ENCODE data around the gene NFXL1. TPM values are rescaled to one million over a fixed set of nuclear protein-coding genes. Genes with fewer than 3 reads are reported as not detected.
"Not testable (repeated sequence)": the region's sequence is repeated elsewhere in the genome, so short reads cannot be mapped to it uniquely, and the experiment has no call there.

NFXL1 gene
- total RNA-seq, 1 donor = 5.8 TPM

GRCh38 chr4:47930971-47931804 lies 16.8 kb upstream of the NFXL1 start:
- H3K27ac ChIP-seq (ENCODE audit: low read depth, low read length) = no peak overlapping the region
- peaks cover 12% of the 10 kb centered on the region for H3K4me1 ChIP-seq (ENCODE audit: insufficient read depth, low read length)
- H4K20me1 ChIP-seq (ENCODE audit: insufficient read depth, low read length) = no peaks in the 10 kb centered on the region
- peak overlapping the region; percentile 6 for H2AFZ ChIP-seq (ENCODE audit: low read length)
- no peaks in the 10 kb centered on the region for H3K9me3 ChIP-seq (ENCODE audit: low read depth, low read length)
- H3K4me3 ChIP-seq (ENCODE audit: insufficient read depth, low read length) = peak overlapping the region; percentile 35
- peaks cover 21% of the 10 kb centered on the region for H3K27me3 ChIP-seq (ENCODE audit: insufficient read depth, low read length)
- no peaks in the 10 kb centered on the region for H3K36me3 ChIP-seq (ENCODE audit: insufficient read depth, low read length)
- no peak for DNase-seq (ENCODE audit: insufficient read length, low spot score, missing footprints)
- H3K79me2 ChIP-seq (ENCODE audit: insufficient read depth, low read length) = no peaks in the 10 kb centered on the region
- H3K4me2 ChIP-seq (ENCODE audit: insufficient read depth, low read length) = peak overlapping the region; percentile 59
- TF ChIP-seq, protein P1, sequence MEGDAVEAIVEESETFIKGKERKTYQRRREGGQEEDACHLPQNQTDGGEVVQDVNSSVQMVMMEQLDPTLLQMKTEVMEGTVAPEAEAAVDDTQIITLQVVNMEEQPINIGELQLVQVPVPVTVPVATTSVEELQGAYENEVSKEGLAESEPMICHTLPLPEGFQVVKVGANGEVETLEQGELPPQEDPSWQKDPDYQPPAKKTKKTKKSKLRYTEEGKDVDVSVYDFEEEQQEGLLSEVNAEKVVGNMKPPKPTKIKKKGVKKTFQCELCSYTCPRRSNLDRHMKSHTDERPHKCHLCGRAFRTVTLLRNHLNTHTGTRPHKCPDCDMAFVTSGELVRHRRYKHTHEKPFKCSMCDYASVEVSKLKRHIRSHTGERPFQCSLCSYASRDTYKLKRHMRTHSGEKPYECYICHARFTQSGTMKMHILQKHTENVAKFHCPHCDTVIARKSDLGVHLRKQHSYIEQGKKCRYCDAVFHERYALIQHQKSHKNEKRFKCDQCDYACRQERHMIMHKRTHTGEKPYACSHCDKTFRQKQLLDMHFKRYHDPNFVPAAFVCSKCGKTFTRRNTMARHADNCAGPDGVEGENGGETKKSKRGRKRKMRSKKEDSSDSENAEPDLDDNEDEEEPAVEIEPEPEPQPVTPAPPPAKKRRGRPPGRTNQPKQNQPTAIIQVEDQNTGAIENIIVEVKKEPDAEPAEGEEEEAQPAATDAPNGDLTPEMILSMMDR (IDR thresholded peaks at IDR 0.05; ENCODE audit: extremely low read depth, low read depth, low read length) = no peak

DNA sequence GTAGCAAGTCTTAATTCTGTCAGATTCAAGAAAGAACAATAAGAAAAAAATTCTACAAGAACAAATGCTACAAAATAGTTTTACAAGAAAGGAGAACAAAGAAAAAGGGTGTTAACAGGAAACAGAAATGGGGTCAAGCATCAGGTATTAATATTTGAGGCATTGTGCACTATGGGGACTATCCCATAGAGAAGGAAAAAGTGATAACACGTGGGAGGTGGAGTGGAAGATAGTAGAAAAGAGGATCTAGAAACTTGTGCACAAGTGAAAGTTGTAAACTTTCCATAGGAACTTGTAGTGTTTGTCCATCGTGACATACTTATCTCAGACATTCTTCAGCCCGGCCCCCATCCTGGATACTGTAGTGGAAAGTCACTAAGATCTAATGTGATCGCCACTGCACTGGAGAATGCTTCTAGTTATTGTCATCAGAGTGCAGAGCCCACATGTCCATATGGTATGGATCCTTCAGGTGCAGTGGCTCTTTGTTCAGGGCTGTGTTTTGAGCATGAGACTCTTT lies 15.4 kb upstream of the NFXL1 start:
- Histone ChIP-seq H3K9me3 (ENCODE audit: low read depth, low read length) (no peaks in the 10 kb centered on the region), H3K79me2 (ENCODE audit: insufficient read depth, low read length) (no peaks in the 10 kb centered on the region), H3K27ac (ENCODE audit: low read depth, low read length) (no peak overlapping the region), H2AFZ (ENCODE audit: low read length) (no peak overlapping the region), H3K4me1 (ENCODE audit: insufficient read depth, low read length) (peaks cover 12% of the 10 kb centered on the region), H3K4me3 (ENCODE audit: insufficient read depth, low read length) (no peak overlapping the region), H3K4me2 (ENCODE audit: insufficient read depth, low read length) (no peak overlapping the region), H4K20me1 (ENCODE audit: insufficient read depth, low read length) (no peaks in the 10 kb centered on the region), H3K27me3 (ENCODE audit: insufficient read depth, low read length) (peaks cover 26% of the 10 kb centered on the region), H3K36me3 (ENCODE audit: insufficient read depth, low read length) (no peaks in the 10 kb centered on the region)
- TF ChIP-seq, protein P1 (IDR thresholded peaks at IDR 0.05; ENCODE audit: extremely low read depth, low read depth, low read length) = no peak
- DNase-seq (ENCODE audit: insufficient read length, low spot score, missing footprints) = no peak

DNA sequence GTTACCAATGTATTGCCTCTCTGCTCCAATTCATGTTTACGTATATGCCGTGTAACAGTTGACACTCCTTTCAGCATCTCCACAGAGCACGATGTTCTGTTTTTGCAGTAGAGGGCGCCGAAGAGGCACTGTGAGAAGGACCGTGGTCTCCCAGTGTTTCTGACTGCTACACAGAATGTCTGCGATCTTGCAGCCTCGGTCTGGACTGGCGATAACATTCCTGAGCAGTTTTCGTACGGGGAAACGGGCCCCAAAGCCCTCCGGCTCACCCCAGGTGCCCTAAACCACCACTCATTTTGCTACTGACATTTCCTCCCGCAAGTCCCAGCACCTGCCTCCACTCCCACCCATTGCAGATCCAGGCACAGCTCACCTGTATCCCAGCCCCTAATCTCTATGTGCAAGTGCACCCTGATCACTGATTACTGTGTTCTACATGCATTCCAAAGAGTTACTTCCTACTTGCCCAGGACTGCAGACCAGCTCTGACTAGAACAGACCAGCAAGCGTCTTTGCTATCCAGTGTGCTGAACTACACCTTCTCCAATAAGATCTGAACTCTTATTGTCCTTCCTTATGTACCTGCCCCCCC lies 12.4 kb upstream of the NFXL1 start:
- Histone ChIP-seq H3K36me3 (ENCODE audit: insufficient read depth, low read length) (no peaks in the 10 kb centered on the region), H3K79me2 (ENCODE audit: insufficient read depth, low read length) (no peaks in the 10 kb centered on the region), H4K20me1 (ENCODE audit: insufficient read depth, low read length) (no peaks in the 10 kb centered on the region), H3K4me1 (ENCODE audit: insufficient read depth, low read length) (peaks cover 12% of the 10 kb centered on the region), H3K27ac (ENCODE audit: low read depth, low read length) (no peak overlapping the region), H3K27me3 (ENCODE audit: insufficient read depth, low read length) (peaks cover 26% of the 10 kb centered on the region), H3K4me3 (ENCODE audit: insufficient read depth, low read length) (peak overlapping the region; percentile 4), H2AFZ (ENCODE audit: low read length) (peak overlapping the region; percentile 16), H3K9me3 (ENCODE audit: low read depth, low read length) (no peaks in the 10 kb centered on the region), H3K4me2 (ENCODE audit: insufficient read depth, low read length) (peak overlapping the region; percentile 52)
- peak; percentile 66 for DNase-seq (ENCODE audit: insufficient read length, low spot score, missing footprints)
- TF ChIP-seq, protein P1 (IDR thresholded peaks at IDR 0.05; ENCODE audit: extremely low read depth, low read depth, low read length) = peak; percentile 72

- H3K9me3 ChIP-seq (ENCODE audit: low read depth, low read length); H4K20me1 ChIP-seq (ENCODE audit: insufficient read depth, low read length); H3K4me3 ChIP-seq (ENCODE audit: insufficient read depth, low read length); DNase-seq (ENCODE audit: insufficient read length, low spot score, missing footprints); H2AFZ ChIP-seq (ENCODE audit: low read length); H3K36me3 ChIP-seq (ENCODE audit: insufficient read depth, low read length); H3K79me2 ChIP-seq (ENCODE audit: insufficient read depth, low read length); H3K27ac ChIP-seq (ENCODE audit: low read depth, low read length); H3K4me2 ChIP-seq (ENCODE audit: insufficient read depth, low read length); H3K4me1 ChIP-seq (ENCODE audit: insufficient read depth, low read length): not testable (repeated sequence)
- peaks cover 12% of the 10 kb centered on the region for H3K27me3 ChIP-seq (ENCODE audit: insufficient read depth, low read length)
These were observed 8.9 kb upstream of the NFXL1 start for GRCh38 chr4:47923261-47923608.

DNA sequence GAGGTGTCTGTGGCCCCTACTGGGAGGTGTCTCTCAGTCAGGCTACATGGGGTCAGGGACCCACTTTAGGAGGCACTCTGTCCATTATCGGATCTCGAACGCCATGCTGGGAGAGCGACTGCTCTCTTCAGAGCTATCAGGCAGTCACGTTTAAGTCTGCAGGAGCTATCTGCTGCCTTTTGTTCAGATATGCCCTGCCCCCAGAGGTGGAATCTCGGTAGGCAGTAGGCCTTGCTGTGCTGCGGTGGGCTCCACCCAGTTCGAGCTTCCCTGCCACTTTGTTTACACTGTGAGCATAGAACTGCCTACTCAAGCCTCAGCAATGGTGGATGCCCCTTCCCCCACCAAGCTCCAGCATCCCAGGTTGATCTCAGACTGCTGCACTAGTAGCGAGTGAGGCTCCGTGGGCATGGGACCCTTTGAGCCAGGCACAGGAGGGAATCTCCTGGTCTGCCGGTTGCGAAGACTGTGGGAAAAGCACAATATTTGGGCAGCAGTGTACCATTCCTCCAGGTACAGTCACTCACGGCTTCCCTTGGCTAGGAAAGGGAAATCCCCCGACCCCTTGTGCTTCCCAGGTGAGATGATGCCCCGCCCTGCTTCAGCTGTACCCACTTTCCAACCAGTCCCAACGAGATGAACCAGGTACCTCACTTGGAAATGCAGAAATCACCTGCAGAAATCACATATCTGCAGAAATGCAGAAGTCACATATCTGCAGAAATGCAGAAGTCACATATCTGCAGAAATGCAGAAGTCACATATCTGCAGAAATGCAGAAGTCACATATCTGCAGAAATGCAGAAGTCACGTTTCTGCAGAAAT lies 8.3 kb upstream of the NFXL1 start:
- not testable (repeated sequence) for H3K27me3 ChIP-seq (ENCODE audit: insufficient read depth, low read length); H3K36me3 ChIP-seq (ENCODE audit: insufficient read depth, low read length)

GRCh38 chr4:47917163-47917562 lies 2.8 kb upstream of the NFXL1 start:
- not testable (repeated sequence) for H4K20me1 ChIP-seq (ENCODE audit: insufficient read depth, low read length)

More for the DNA sequence above, 8.3 kb upstream of the NFXL1 start:
- not testable (repeated sequence) for H3K4me1 ChIP-seq (ENCODE audit: insufficient read depth, low read length); DNase-seq (ENCODE audit: insufficient read length, low spot score, missing footprints); H3K79me2 ChIP-seq (ENCODE audit: insufficient read depth, low read length); H3K4me2 ChIP-seq (ENCODE audit: insufficient read depth, low read length); H3K4me3 ChIP-seq (ENCODE audit: insufficient read depth, low read length); H4K20me1 ChIP-seq (ENCODE audit: insufficient read depth, low read length); H2AFZ ChIP-seq (ENCODE audit: low read length); H3K9me3 ChIP-seq (ENCODE audit: low read depth, low read length); H3K27ac ChIP-seq (ENCODE audit: low read depth, low read length)

More at GRCh38 chr4:47917163-47917562, 2.8 kb upstream of the NFXL1 start:
- not testable (repeated sequence) for H3K27me3 ChIP-seq (ENCODE audit: insufficient read depth, low read length); DNase-seq (ENCODE audit: insufficient read length, low spot score, missing footprints); H3K4me2 ChIP-seq (ENCODE audit: insufficient read depth, low read length); H3K4me3 ChIP-seq (ENCODE audit: insufficient read depth, low read length); H3K27ac ChIP-seq (ENCODE audit: low read depth, low read length); H3K9me3 ChIP-seq (ENCODE audit: low read depth, low read length); H3K36me3 ChIP-seq (ENCODE audit: insufficient read depth, low read length); H2AFZ ChIP-seq (ENCODE audit: low read length)
- Histone ChIP-seq H3K79me2 (ENCODE audit: insufficient read depth, low read length) (peaks cover 16% of the 10 kb centered on the region), H3K4me1 (ENCODE audit: insufficient read depth, low read length) (peaks cover 14% of the 10 kb centered on the region)

Measured in osteoblast (primary cell).